Upper lobe of left lung (tissue), 4 donors: ENCODE data around the gene SPATA32.

Experiments used
- CTCF ChIP-seq, 6 experiments: fragments of 450-650 bp in 4 of 6; fragments of 200-600 bp in 2 of 6; sonication (generic) in 2 of 6; IDR thresholded peaks; one replicate each; pipeline ENCODE4 v1.5.1; 2016 to 2019; ENCODE audit warnings: antibody characterized with exemption in 6 of 6
- POLR2A ChIP-seq, 4 donors: fragments of 450-650 bp; IDR thresholded peaks; one replicate each; pipeline ENCODE4 v1.5.1; 2016 to 2017; ENCODE audit warnings: antibody characterized with exemption in 4 of 4, mild to moderate bottlenecking in 2 of 4
- POLR2AphosphoS5 ChIP-seq, 2 donors: sonication (generic); formaldehyde crosslinking; IDR thresholded peaks; one replicate each; pipeline ENCODE4 v1.5.1; 2017; ENCODE audit warnings: antibody characterized with exemption in 2 of 2

- TF ChIP-seq CTCF (IDR thresholded peaks at IDR 0.05) (no peak), POLR2A (IDR thresholded peaks at IDR 0.05) (no peak), POLR2AphosphoS5 (IDR thresholded peaks at IDR 0.05) (no peak)
Measured at GRCh38 chr17:45222014-45222288, 39.9 kb downstream of the SPATA32 start.
